Measurements from ENCODE around the gene PMVK.

The PMVK gene

GRCh38 chr1:154961207-154962155 is 25.0 kb upstream of the PMVK start, which contains the start of gene PYGO2:
TSS of gene PYGO2 (minus strand) at chr1:154961782. CDS start at chr1:154961576, 206 bp downstream.
- FAIRE-seq (peak; percentile 92), DNase-seq (ENCODE audit: insufficient read length, low spot score) (peak; percentile 91)
- no peak for TF ChIP-seq PAX5 (IDR thresholded peaks at IDR 0.05; ENCODE audit: insufficient read depth, low read length, severe bottlenecking)
- peak; percentile 77 for TF ChIP-seq POLR2A (IDR thresholded peaks at IDR 0.05; ENCODE audit: low read depth, low read length)
- peak; percentile 74 for TF ChIP-seq POLR2AphosphoS5 (IDR thresholded peaks at IDR 0.05; ENCODE audit: low read depth, low read length)
- peak; percentile 72 for TF ChIP-seq TAF1 (IDR thresholded peaks at IDR 0.05; ENCODE audit: low read depth, low read length)

- DNase-seq (ENCODE audit: insufficient read length, low spot score) (no peak), FAIRE-seq (no peak)
- TF ChIP-seq POU2F2 (IDR thresholded peaks at IDR 0.05; ENCODE audit: low read depth, low read length) (no peak), TAF1 (IDR thresholded peaks at IDR 0.05; ENCODE audit: low read depth, low read length) (no peak), POLR2AphosphoS5 (IDR thresholded peaks at IDR 0.05; ENCODE audit: low read depth, low read length) (no peak), PAX5 (IDR thresholded peaks at IDR 0.05; ENCODE audit: insufficient read depth, low read length, severe bottlenecking) (no peak), POLR2A (IDR thresholded peaks at IDR 0.05; ENCODE audit: low read depth, low read length) (no peak), SPI1 (IDR thresholded peaks at IDR 0.05; ENCODE audit: low read depth, low read length) (no peak)
These were observed 24.1 kb upstream of the PMVK start for GRCh38 chr1:154960446-154961136.

GRCh38 chr1:154959426-154959780 is 22.9 kb upstream of the PMVK start:
- FAIRE-seq (no peak), DNase-seq (ENCODE audit: insufficient read length, low spot score) (no peak)
- TF ChIP-seq POLR2AphosphoS5 (IDR thresholded peaks at IDR 0.05; ENCODE audit: low read depth, low read length) (no peak), SPI1 (IDR thresholded peaks at IDR 0.05; ENCODE audit: low read depth, low read length) (no peak), POU2F2 (IDR thresholded peaks at IDR 0.05; ENCODE audit: low read depth, low read length) (no peak), PAX5 (IDR thresholded peaks at IDR 0.05; ENCODE audit: insufficient read depth, low read length, severe bottlenecking) (no peak), TAF1 (IDR thresholded peaks at IDR 0.05; ENCODE audit: low read depth, low read length) (no peak), POLR2A (IDR thresholded peaks at IDR 0.05; ENCODE audit: low read depth, low read length) (no peak)

- TF ChIP-seq POLR2AphosphoS5 (IDR thresholded peaks at IDR 0.05; ENCODE audit: low read depth, low read length) (no peak), POU2F2 (IDR thresholded peaks at IDR 0.05; ENCODE audit: low read depth, low read length) (no peak), POLR2A (IDR thresholded peaks at IDR 0.05; ENCODE audit: low read depth, low read length) (no peak), SPI1 (IDR thresholded peaks at IDR 0.05; ENCODE audit: low read depth, low read length) (no peak), PAX5 (IDR thresholded peaks at IDR 0.05; ENCODE audit: insufficient read depth, low read length, severe bottlenecking) (no peak)
- DNase-seq (ENCODE audit: insufficient read length, low spot score): no peak
- FAIRE-seq: no peak
These were observed 22.3 kb upstream of the PMVK start for GRCh38 chr1:154958681-154959425.

GRCh38 chr1:154958036-154958435 is 21.5 kb upstream of the PMVK start:
- TF ChIP-seq SPI1 (IDR thresholded peaks at IDR 0.05; ENCODE audit: low read depth, low read length): no peak
- no peak for TF ChIP-seq PAX5 (IDR thresholded peaks at IDR 0.05; ENCODE audit: insufficient read depth, low read length, severe bottlenecking)
- no peak for TF ChIP-seq TAF1 (IDR thresholded peaks at IDR 0.05; ENCODE audit: low read depth, low read length)
- no peak for TF ChIP-seq POU2F2 (IDR thresholded peaks at IDR 0.05; ENCODE audit: low read depth, low read length)
- no peak for TF ChIP-seq POLR2AphosphoS5 (IDR thresholded peaks at IDR 0.05; ENCODE audit: low read depth, low read length)
- TF ChIP-seq POLR2A (IDR thresholded peaks at IDR 0.05; ENCODE audit: low read depth, low read length): no peak
- no peak for DNase-seq (ENCODE audit: insufficient read length, low spot score)
- FAIRE-seq: no peak

GRCh38 chr1:154957091-154957657 is 20.7 kb upstream of the PMVK start:
- TF ChIP-seq TAF1 (IDR thresholded peaks at IDR 0.05; ENCODE audit: low read depth, low read length) (no peak), SPI1 (IDR thresholded peaks at IDR 0.05; ENCODE audit: low read depth, low read length) (no peak), POU2F2 (IDR thresholded peaks at IDR 0.05; ENCODE audit: low read depth, low read length) (no peak), POLR2AphosphoS5 (IDR thresholded peaks at IDR 0.05; ENCODE audit: low read depth, low read length) (no peak), POLR2A (IDR thresholded peaks at IDR 0.05; ENCODE audit: low read depth, low read length) (no peak), PAX5 (IDR thresholded peaks at IDR 0.05; ENCODE audit: insufficient read depth, low read length, severe bottlenecking) (no peak)
- DNase-seq (ENCODE audit: insufficient read length, low spot score) (no peak), FAIRE-seq (no peak)

GRCh38 chr1:154956544-154956941 is 20.0 kb upstream of the PMVK start:
- TF ChIP-seq POLR2A (IDR thresholded peaks at IDR 0.05; ENCODE audit: low read depth, low read length): no peak
- no peak for TF ChIP-seq POU2F2 (IDR thresholded peaks at IDR 0.05; ENCODE audit: low read depth, low read length)
- TF ChIP-seq TAF1 (IDR thresholded peaks at IDR 0.05; ENCODE audit: low read depth, low read length): no peak
- TF ChIP-seq PAX5 (IDR thresholded peaks at IDR 0.05; ENCODE audit: insufficient read depth, low read length, severe bottlenecking): no peak
- TF ChIP-seq POLR2AphosphoS5 (IDR thresholded peaks at IDR 0.05; ENCODE audit: low read depth, low read length): no peak
- no peak for TF ChIP-seq SPI1 (IDR thresholded peaks at IDR 0.05; ENCODE audit: low read depth, low read length)
- DNase-seq (ENCODE audit: insufficient read length, low spot score) (no peak), FAIRE-seq (no peak)

GRCh38 chr1:154955718-154956543 is 19.4 kb upstream of the PMVK start, which contains the start of gene PBXIP1:
TSS of gene PBXIP1 (minus strand) at chr1:154956099. CDS start at chr1:154953721, 2,378 bp downstream.
- no peak for TF ChIP-seq TAF1 (IDR thresholded peaks at IDR 0.05; ENCODE audit: low read depth, low read length)
- TF ChIP-seq POLR2AphosphoS5 (IDR thresholded peaks at IDR 0.05; ENCODE audit: low read depth, low read length): no peak
- TF ChIP-seq PAX5 (IDR thresholded peaks at IDR 0.05; ENCODE audit: insufficient read depth, low read length, severe bottlenecking): no peak
- TF ChIP-seq POU2F2 (IDR thresholded peaks at IDR 0.05; ENCODE audit: low read depth, low read length): no peak
- TF ChIP-seq POLR2A (IDR thresholded peaks at IDR 0.05; ENCODE audit: low read depth, low read length): no peak; the same call in 1 of the 2 replicates
- TF ChIP-seq SPI1 (IDR thresholded peaks at IDR 0.05; ENCODE audit: low read depth, low read length): no peak
- FAIRE-seq (peak; percentile 84), DNase-seq (ENCODE audit: insufficient read length, low spot score) (peak; percentile 84)

Data from GM12891 (cell line).